NCI-H2196 treated with DMSO at 0.1 percent for 48 hours (cell line): ENCODE measurements around the gene CLIC2.
"Not testable (repeated sequence)": the region's sequence is repeated elsewhere in the genome, so short reads cannot be mapped to it uniquely, and the experiment has no call there.

Experiments used
- DNase-seq: peaks from one replicate; lab custom pipeline; 2025; ENCODE audit not compliant: unreplicated experiment; lab: John Stamatoyannopoulos, UW

Gene CLIC2

DNA sequence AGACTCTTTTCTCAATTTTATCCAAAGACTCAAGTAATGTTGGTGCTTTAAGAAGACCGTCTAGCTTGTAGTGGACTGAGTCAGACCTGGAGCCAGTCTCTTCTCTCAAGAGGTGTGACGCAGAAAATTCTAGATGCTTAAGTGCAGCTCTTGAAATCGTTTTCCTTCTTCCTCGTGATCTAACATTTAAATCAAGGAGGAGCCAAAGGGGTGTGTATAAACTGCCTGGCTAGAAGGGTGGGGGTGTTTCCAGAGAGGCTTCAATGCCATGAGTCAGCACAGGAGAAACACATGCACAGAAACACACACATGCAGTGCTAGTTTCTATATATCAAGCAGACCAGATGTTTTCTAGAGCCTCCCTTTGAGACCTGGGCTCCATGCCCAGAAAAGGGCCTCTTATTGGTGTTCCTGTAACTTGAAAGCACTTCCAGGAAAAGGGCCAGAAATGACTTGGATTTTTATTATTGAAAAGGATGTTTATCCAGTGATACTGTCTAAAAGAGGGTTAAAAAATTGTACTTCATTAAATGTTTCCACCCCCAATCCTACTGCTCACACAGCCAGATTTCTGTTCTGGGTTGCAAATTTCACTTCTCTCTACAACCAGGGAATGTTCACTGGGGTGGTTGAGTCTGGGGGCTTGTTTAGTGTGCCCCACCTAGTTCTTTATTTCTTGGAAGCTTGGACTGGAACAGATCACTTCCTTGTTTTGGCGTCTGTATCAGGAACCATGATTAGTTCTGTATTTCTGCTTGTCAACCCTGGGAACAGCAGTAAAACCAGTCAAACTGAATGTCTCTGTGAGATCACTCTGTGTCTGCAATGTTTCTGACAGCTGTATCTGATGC, at the start of gene CLIC2:
TSS of gene CLIC2 (minus strand) at position 129 of the 851 bp plus-strand sequence. CDS start 187 bp downstream, outside the sequence.
- peak; percentile 4 for DNase-seq

DNA sequence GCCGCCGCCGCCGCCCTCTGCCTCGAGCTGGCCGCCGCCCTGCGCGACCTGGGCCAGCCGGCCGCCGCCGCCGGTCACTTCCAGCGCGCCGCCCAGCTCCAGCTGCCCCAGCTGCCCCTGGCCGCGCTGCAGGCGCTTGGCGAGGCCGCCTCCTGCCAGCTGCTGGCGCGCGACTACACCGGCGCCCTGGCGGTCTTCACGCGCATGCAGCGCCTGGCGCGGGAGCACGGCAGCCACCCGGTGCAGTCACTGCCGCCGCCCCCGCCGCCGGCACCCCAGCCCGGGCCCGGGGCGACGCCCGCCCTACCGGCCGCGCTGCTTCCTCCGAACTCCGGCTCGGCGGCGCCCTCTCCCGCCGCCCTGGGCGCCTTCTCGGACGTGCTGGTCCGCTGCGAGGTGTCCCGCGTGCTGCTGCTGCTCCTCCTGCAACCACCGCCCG, 48.1 kb upstream of the CLIC2 start:
- not testable (repeated sequence) for DNase-seq

DNA sequence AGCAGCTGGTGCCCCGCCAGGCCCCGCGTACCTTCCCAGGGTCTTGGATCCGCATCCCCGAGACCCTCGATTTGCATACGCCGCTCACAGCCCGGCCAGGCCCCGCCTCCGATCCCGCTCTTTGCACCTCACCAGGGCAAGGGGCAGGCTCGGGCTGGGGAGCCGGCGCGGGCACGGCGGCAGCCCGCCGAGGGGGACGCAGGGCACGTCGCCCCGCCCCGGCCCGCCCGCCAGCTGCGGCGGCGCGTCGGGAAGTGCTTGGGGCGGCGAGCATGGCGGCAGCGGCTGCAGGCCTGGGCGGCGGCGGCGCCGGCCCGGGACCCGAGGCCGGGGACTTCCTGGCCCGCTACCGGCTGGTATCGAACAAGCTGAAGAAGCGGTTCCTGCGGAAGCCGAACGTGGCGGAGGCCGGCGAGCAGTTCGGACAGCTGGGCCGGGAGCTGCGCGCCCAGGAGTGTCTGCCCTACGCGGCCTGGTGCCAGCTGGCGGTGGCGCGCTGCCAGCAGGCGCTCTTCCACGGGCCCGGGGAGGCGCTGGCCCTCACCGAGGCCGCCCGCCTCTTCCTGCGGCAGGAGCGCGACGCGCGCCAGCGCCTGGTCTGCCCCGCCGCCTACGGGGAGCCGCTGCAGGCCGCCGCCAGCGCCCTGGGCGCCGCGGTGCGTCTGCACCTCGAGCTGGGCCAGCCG, 47.6 kb upstream of the CLIC2 start, which contains the start of gene F8A2:
TSS of gene F8A2 (plus strand) at position 253 of the 686 bp plus-strand sequence. CDS start at position 273, 20 bp downstream.
- not testable (repeated sequence) for DNase-seq

DNA sequence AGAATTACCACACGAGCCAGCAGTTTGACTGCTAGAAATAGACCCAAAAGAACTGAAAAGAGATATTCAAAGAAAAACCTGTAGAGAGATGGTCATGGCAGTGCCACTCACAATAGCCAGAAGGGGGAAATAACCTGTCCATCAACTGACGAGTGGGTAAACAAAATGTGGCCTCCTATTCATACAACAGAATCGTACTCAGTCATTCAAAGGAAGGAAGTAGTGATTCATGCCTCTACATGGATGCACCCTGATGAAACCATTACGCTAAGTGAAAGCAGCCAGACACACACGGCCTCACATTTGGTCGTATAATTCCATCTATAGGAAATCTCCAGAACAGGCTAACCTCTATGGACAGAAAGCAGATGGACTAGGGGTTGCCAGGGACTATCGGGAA, 45.4 kb upstream of the CLIC2 start:
- not testable (repeated sequence) for DNase-seq

DNA sequence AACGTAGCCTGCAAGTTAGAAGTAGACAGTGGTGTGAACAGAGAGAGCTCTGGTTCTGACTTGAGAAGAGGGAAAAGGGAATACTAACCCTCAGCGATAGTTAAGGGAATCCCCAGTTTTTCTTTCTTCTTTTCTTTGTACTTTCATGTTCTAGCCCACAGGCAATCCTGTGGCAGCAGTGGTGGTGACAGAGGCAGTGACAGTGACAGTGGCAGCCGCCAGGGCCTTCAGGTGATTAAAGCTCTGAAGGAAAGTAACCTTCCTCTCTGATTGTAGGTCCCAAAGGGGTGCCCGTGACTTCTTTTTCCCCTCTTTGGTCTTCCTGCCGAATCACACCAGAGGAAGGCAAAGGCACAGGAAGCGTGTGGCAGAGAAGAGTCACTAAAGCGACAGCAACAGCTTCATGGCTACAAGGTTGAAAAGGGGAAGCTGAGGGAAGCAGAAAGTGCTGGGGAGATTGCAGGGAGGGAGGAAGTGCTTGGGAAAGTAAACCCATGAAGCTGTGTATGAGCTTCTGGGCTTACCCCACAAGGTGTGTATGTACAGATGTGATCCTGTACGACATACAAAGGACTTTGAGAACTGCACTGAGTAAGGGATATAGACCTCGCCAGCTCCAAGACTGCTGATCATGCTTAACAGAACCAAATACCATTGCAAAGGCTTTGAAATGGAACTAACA, 39.5 kb upstream of the CLIC2 start:
- DNase-seq: not testable (repeated sequence)

DNA sequence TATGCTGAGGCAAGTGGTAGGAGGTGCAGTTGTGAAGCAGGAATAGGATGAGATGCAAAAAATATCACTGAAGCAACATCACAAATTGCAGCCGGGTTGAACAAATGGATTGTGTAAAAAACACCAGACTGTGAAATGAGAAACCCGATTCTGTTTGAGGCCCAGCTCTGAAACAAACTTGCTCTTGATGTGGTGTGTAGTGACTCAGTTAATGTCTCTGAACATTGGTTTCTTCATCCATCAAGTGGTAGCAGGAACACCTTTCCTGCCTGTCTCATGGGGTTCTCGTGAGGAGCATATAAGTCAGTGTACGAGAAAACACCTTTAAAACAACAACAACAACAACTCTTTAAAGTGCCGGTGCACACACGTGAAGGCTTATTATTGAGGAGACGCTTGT, 29.3 kb upstream of the CLIC2 start:
- not testable (repeated sequence) for DNase-seq

DNA sequence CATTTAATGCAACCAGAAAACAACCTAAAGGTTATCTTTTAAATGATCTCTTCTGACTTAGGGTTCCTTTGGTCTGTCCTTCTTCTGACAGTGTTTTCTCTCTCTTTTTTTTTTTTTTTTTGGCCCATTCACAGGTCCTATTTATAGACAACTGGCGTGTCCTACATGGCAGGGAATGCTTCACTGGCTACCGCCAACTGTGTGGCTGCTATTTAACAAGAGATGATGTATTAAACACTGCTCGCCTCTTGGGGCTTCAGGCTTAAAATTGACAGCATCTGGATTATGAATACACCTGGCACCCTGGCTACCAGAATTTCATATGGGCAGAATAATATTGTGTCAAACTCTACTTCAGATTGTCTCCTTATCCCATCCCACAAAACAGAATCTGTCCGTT, 15.0 kb upstream of the CLIC2 start:
- DNase-seq: not testable (repeated sequence)

DNA sequence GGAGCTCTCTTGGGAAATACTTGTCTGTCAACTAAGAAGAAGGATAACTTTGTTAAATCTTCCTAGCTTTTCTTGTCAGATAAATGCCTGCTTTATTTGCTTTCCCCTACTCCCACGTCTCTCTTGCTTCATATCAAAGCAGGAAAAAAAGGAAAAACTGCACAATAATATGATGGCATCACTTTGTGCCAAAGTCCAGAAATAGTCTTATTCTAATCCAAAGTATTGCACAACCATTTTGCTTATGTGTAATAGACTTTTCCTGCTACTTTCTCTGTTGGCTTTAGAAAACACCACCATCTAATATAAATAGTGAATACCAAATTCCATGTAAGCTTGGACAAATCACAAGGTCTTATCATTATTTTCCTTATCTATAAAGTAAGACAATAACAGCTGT, 11.3 kb upstream of the CLIC2 start:
- DNase-seq: not testable (repeated sequence)

DNA sequence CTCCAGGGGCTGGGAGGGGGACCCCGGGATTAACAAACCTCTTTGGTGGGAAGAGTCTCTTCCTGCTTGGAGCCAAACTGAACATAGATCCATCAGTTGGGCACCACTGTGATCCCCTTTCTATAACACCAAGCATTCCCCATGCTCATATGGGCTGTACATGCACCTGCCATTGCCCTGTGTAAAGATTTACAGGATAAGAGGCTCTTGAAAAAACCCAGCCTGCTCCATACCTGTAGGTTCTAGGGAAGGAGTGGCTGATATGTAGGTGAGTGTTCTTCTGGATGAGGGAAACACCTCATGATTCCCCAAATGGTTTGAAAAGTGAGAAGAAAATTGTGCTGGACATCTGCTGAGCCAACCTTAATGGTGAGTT, 911 bp upstream of the CLIC2 start:
- not testable (repeated sequence) for DNase-seq

DNA sequence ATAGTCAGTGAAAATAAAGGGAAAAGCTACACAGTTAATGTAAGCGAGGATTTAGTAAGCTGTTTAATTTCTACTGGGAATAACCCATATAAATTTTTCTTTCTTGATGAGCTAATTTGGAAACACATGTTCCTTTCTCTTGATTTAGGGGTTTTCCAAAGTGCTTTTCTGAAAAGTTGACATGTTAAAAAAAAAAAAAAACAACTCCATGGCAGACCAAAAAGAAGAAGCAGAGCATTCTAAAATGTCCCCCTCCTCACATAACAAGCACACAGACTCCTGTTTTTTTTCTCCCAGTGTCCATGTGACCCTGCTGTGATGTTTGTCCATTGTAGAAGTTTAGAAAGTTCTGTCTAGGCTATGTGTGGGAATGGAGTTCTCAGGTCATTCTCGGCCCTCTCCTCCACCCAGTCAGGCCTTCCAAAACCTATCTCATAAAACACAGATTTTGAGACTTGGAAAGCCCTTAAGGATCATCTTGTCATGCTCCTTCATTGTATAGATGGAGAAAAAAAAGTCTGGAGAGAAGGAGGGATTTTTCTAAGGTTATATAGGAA, 792 bp downstream of the CLIC2 start:
- no peak for DNase-seq

DNA sequence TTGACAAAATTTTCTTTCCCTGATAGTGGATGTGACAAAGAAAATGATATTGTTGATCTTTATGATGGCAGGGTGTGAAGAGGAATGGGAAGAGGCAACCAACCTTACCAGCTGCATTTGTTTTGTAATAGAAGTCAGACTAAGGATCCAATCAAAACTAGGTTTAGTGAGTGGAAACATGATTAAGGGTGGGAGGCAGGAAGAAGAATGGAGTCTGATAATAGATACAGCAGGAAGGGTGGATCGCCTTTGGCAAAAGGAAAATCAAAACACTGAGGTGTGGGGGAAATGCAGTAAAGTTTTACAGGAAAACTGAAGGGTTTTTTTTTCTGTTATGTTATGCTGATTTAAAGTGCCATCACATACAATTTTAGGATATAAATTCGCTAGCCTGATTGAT, 3.4 kb downstream of the CLIC2 start:
- DNase-seq: no peak

DNA sequence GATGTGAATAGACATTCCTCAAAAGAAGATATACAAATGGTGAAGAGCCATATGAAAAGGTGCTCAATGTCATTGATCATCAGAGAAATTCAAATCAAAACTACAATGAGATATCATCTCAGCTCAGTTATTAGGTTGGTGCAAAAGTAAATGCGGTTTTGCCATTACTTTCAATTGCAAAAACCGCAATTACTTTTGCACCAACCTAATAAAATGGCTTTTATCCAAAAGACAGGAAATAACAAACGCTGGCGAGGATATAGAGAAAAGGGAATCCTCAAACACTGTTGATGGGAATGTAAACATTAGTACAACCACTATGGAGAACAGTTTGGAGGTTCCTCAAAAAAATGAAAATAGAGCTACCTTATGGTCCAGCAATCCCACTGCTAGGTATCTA, 5.1 kb downstream of the CLIC2 start:
- DNase-seq: no peak

DNA sequence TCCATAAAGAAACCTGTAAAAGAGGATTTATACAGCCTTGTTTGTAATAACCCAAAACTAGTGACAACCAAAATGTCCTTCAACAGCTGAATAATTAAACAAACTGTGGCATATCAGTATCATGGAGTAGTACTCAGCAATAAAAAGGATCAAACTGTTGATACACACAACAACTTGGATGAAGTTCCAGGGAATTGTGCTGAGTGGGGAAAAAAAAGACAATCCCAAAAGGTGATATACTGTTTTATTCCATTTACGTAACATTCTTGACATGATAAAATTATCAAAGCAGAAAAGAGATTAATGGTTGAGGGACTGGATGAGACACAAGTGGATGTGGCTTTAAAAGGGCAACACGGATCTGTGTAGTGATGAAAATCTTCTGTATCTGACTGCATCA, 7.8 kb downstream of the CLIC2 start:
- no peak for DNase-seq

DNA sequence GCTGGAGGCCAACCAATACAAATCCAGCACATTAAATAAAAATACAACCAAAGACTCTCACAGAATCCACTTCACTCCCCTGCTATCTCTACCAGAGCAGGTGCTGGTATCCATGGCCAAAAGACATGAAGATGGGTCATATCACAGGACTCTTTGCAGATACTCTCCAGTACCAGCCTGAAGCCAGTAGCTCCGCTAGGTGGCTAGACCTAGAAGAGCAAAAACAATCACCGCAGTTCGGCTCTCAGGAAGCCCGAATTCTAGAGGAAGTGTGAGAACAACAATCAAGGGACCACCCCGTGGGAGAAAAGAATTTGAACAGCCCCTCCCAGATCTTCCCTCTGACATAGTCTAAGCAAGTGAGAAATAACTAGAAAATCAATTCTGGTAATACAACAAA, 20.2 kb downstream of the CLIC2 start:
- no peak for DNase-seq

DNA sequence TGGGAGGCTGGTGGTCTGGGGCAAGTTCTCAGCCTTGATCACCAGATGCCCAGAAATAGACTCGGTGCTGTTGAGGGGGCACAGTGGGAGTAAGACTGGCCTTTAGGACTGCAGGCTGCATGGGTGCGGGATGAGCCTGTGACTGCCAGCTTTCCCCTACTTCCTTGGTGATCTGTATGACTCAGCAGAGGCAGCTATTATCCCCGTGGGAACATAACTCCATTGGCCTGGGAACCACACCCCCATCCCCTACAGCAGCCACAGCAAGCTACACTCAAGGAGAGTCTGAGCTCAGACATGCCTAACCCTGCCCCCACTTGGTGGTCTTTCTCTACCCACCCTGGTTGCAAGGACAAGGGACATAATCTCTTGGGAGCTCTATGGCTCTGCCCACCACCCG, 20.6 kb downstream of the CLIC2 start:
- no peak for DNase-seq

DNA sequence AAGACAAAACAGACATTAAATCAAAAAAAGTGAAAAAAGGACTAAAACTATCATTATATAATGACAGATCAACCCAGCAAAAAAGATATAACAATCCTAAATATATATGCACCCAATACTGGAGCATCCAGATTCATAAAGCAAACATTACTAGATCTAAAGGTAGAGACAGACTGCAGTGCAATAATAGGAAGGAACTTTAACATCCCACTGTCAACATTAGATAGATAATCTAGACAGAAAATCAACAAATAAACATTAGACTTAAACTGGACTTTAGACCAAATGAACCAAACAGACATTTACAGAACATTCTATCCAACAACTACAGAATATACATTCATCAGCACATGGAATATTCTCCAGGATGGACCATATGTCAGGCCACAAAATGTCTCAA, 40.6 kb downstream of the CLIC2 start:
- DNase-seq: no peak

DNA sequence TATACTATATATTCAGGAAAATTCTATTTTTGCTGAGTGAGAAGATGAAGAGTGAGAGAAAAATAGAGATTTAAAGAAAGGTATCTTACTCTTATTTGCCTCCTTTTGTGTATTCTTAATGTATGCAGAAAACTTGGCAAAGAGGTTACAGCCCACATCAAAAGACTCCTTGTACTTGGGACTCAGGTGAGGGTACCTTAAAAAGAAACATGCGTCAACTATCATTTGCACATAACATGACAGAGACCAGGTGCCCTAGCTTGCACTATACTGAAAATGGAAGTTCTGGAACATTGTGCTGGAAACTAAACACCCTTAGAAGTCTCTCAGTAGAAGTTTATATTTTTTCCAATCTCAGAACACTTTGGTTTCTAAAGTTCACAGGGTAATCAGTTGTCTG, 54.5 kb downstream of the CLIC2 start:
- DNase-seq: no peak

DNA sequence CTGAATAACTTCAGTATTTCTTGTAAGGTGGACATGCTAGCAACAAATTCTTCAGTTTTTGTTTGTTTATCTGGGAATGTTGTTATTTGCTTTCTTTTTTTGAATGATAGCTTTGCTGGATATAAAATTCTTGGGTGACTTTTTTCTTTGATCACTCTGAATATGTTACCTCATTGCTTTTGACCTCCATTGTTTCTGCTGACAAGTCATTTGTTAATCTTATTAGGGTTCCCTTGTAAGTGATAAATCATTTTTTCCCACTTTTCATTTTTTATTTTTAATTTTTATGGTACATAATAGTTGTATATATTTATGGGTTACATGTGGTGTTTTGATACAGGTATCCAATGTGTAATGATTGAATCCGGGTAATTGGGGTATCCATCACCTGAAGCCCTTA, 63.4 kb downstream of the CLIC2 start:
- no peak for DNase-seq

DNA sequence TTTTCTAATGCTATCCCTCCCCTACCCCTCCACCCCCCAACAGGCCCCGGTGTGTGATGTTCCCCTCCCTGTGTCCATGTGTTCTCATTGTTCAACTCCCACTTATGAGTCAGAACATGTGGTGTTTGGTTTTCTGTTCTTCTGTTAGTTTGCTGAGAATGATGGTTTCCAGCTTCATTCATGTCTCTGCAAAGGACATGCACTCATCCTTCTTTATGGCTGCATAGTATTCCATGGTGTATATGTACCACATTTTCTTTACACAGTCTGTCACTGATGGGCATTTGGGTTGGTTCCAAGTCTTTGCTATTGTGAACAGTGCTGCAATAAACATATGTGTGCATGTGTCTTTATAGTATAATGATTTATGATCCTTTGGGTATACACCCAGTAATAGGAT, 66.4 kb downstream of the CLIC2 start:
- DNase-seq: not testable (repeated sequence)

DNA sequence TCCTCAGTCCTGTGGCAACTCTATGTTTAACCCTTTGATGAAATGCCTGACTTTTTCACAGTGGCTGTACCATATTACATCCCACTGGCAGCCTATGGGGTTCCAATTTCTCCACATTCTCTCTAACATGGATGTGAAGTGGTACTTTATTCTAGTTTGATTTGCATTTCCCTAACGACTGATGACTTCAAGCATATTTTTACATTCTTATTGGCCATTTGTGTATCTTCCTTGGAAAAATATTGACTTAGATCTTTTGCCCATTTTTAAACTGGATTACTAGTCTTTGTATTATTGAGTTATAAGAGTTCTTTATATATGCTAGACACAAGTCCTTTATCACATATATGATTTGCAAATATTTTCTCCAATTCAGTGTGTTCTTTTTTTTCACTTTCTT, 68.0 kb downstream of the CLIC2 start:
- DNase-seq: no peak
